Hematopoietic multipotent progenitor cell (in vitro differentiated cells): ENCODE results near the gene PI4K2B. TPM values are rescaled to one million over a fixed set of nuclear protein-coding genes. Genes with fewer than 3 reads are reported as not detected.
A peak's percentile ranks its signal among the peaks of the same experiment; 100 is the strongest.
"Not testable (repeated sequence)": the region's sequence is repeated elsewhere in the genome, so short reads cannot be mapped to it uniquely, and the experiment has no call there.

ENCODE experiments used
- DNase-seq, 3 donors: peaks; one replicate each; pipeline ENCODE4 v3.0.0-alpha.2; 2011 to 2015; ENCODE audit warnings: low read depth in 2 of 3, low spot score in 2 of 3
- total RNA-seq: library from RNA; depleted of rRNA; stranded (reverse); fragments of >200 nt; gene quantifications from one replicate; pipeline ENCODE4 v1.2.3, GENCODE V29; 2012

Gene PI4K2B
- 7.8 TPM for total RNA-seq

- peak; percentile 83 to 96 (median 89) for DNase-seq
Measured at GRCh38 chr4:25233737-25234389, at the start of gene PI4K2B. Gene PI4K2B (plus strand): TSS chr4:25234033. CDS start chr4:25234164, 131 bp downstream.

GRCh38 chr4:25184056-25184455 is 49.8 kb upstream of the PI4K2B start:
- no peak for DNase-seq

- DNase-seq, result no peak
Measured at GRCh38 chr4:25190407-25190806, 43.4 kb upstream of the PI4K2B start.

GRCh38 chr4:25198713-25199112 is 35.1 kb upstream of the PI4K2B start:
- DNase-seq, result no peak

GRCh38 chr4:25207997-25208396 is 25.8 kb upstream of the PI4K2B start:
- no peak for DNase-seq

- DNase-seq, result no peak
Measured at GRCh38 chr4:25209702-25210101, 24.1 kb upstream of the PI4K2B start.

- no peak for DNase-seq
Measured at GRCh38 chr4:25211721-25212120, 22.1 kb upstream of the PI4K2B start.

- no peak for DNase-seq
Measured at GRCh38 chr4:25212822-25213221, 21.0 kb upstream of the PI4K2B start.

- no peak for DNase-seq
Measured at GRCh38 chr4:25213347-25213979, 20.4 kb upstream of the PI4K2B start.

GRCh38 chr4:25214750-25215149 is 19.1 kb upstream of the PI4K2B start:
- DNase-seq, result not testable (repeated sequence)

GRCh38 chr4:25215511-25215910 is 18.3 kb upstream of the PI4K2B start:
- no peak for DNase-seq

- no peak for DNase-seq
Measured at GRCh38 chr4:25221377-25221776, 12.5 kb upstream of the PI4K2B start.

- DNase-seq, result peak in 2 of 3 donors; percentile 51 to 71
Measured at GRCh38 chr4:25223802-25224375, 9.9 kb upstream of the PI4K2B start.

- DNase-seq, result no peak
Measured at GRCh38 chr4:25229804-25230203, 4.0 kb upstream of the PI4K2B start.

- DNase-seq, result no peak
Measured at GRCh38 chr4:25233194-25233593, 639 bp upstream of the PI4K2B start.

GRCh38 chr4:25234390-25235370 is 847 bp downstream of the PI4K2B start:
- peak; percentile 41 to 90 (median 80) for DNase-seq

GRCh38 chr4:25235401-25235800 is 1.6 kb downstream of the PI4K2B start:
- no peak for DNase-seq

- DNase-seq, result not testable (repeated sequence)
Measured at GRCh38 chr4:25236030-25236429, 2.2 kb downstream of the PI4K2B start.

GRCh38 chr4:25236971-25237370 is 3.1 kb downstream of the PI4K2B start:
- DNase-seq, result no peak

- no peak for DNase-seq
Measured at GRCh38 chr4:25238052-25238451, 4.2 kb downstream of the PI4K2B start.

- not testable (repeated sequence) for DNase-seq
Measured at GRCh38 chr4:25239528-25239927, 5.7 kb downstream of the PI4K2B start.
